SK-N-SH (cell line): Measurements from ENCODE around the gene HOXB6.

Experiments used
- ELF1 ChIP-seq: IDR thresholded peaks from 2 replicates; pipeline ENCODE4 v1.4.0; 2012
- MEF2A ChIP-seq: IDR thresholded peaks from 2 replicates; pipeline ENCODE4 v1.4.0; 2012; ENCODE audit warnings: low read depth, borderline replicate concordance
- POLR2AphosphoS5 ChIP-seq: IDR thresholded peaks from 2 replicates; pipeline ENCODE4 v1.6.1; 2012; ENCODE audit warnings: low read depth, low read length
- RAD21 ChIP-seq: IDR thresholded peaks from 2 replicates; pipeline ENCODE4 v1.6.1; 2012; ENCODE audit warnings: mild to moderate bottlenecking, low read length
- SMC3 ChIP-seq: IDR thresholded peaks from 2 replicates; pipeline ENCODE4 v1.6.1; 2012; ENCODE audit warnings: low read depth, low read length, improper control_type of control experiment
- TAF1 ChIP-seq: IDR thresholded peaks from 2 replicates; pipeline ENCODE4 v1.6.1; 2012; ENCODE audit warnings: low read depth, mild to moderate bottlenecking, low read length, moderate library complexity, borderline replicate concordance
- TF ChIP-seq, protein P1 (sequence below): fragments of 200-600 bp; sonication (generic); IDR thresholded peaks from 2 replicates; pipeline ENCODE4 v1.6.1; 2017; ENCODE audit warnings: antibody characterized with exemption, mild to moderate bottlenecking, moderate library complexity

DNA sequence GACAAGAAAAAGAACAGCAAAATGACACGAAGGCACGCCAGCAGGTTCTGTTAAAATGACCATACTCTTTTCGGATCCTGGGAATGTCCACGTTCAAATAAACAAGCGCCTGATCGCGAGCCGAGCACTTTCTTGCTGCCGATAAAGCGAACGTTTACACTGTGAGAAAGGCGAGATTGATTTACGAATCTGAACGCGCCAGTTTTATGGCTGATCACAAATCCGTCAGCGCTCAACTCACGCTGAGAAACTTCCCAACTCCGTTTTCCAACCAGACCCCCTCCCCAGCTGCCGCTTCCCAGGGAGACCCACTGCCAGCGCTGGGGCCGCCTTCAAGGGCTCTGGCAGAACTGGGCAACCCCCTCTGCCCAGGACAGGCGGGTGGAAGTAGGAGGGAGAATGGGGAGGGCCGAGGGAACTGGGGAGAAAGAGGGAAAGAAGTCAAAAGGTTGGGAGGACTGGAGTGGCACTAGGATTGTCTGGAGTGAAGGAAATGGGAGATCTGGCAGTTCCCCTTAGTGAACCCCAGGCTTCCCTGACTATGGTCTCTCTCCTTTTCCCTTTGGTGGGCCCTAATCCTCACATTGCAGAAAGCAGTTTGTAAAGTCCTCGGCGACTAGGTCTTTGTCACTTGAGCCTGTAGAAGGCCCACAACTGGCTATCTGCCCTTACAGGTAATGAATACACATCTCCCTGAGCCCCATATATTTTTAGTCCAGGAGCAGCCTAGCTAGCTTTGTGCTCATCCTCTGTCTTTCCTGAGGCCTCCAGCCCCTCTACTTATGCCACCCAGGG, 33.6 kb downstream of the HOXB6 start:
- TF ChIP-seq, protein P1, sequence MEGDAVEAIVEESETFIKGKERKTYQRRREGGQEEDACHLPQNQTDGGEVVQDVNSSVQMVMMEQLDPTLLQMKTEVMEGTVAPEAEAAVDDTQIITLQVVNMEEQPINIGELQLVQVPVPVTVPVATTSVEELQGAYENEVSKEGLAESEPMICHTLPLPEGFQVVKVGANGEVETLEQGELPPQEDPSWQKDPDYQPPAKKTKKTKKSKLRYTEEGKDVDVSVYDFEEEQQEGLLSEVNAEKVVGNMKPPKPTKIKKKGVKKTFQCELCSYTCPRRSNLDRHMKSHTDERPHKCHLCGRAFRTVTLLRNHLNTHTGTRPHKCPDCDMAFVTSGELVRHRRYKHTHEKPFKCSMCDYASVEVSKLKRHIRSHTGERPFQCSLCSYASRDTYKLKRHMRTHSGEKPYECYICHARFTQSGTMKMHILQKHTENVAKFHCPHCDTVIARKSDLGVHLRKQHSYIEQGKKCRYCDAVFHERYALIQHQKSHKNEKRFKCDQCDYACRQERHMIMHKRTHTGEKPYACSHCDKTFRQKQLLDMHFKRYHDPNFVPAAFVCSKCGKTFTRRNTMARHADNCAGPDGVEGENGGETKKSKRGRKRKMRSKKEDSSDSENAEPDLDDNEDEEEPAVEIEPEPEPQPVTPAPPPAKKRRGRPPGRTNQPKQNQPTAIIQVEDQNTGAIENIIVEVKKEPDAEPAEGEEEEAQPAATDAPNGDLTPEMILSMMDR = no peak
- TF ChIP-seq MEF2A (no peak), RAD21 (no peak), SMC3 (no peak), TAF1 (no peak), ELF1 (no peak), POLR2AphosphoS5 (no peak)
